Gastroesophageal sphincter (tissue), 3 donors: ENCODE data around the gene AGBL1.

Source experiments
- EP300 ChIP-seq: sonication (generic); formaldehyde crosslinking; IDR thresholded peaks from one replicate; pipeline ENCODE4 v1.6.1; 2017; ENCODE audit warnings: antibody characterized with exemption, mild to moderate bottlenecking
- POLR2A ChIP-seq, 2 donors: fragments of 450-650 bp; IDR thresholded peaks; one replicate each; pipeline ENCODE4 v1.6.1; 2017; ENCODE audit warnings: antibody characterized with exemption in 2 of 2, mild to moderate bottlenecking in 2 of 2, moderate library complexity in 1 of 2
- TF ChIP-seq, protein P1 (sequence below), 4 experiments: fragments of 200-600 bp in 2 of 4; fragments of 450-650 bp in 2 of 4; sonication (generic) in 1 of 4; IDR thresholded peaks; one replicate each; pipeline ENCODE4 v1.5.1; 2017 to 2019; ENCODE audit warnings: antibody characterized with exemption in 4 of 4, mild to moderate bottlenecking in 2 of 4, moderate library complexity in 2 of 4

DNA sequence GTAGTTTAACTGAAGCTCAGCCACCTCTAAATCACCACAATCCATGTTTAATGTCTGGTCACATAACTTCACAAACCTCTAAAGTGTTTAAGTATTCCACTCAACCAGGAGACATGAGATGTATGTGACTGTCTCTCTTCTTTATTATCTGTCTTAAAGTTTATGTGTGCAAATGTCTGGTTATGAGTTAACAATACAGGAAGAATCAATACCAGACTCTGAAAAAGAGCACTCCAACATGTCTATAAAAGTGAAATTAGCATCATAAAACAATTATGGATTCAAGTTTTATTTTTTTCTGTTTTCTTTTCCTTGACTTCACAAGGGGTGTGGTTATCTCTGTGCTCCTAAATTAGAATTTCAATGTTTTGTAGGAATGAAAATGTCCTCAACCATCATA, 44.8 kb upstream of the AGBL1 start:
- no peak for TF ChIP-seq EP300
- TF ChIP-seq, protein P1, sequence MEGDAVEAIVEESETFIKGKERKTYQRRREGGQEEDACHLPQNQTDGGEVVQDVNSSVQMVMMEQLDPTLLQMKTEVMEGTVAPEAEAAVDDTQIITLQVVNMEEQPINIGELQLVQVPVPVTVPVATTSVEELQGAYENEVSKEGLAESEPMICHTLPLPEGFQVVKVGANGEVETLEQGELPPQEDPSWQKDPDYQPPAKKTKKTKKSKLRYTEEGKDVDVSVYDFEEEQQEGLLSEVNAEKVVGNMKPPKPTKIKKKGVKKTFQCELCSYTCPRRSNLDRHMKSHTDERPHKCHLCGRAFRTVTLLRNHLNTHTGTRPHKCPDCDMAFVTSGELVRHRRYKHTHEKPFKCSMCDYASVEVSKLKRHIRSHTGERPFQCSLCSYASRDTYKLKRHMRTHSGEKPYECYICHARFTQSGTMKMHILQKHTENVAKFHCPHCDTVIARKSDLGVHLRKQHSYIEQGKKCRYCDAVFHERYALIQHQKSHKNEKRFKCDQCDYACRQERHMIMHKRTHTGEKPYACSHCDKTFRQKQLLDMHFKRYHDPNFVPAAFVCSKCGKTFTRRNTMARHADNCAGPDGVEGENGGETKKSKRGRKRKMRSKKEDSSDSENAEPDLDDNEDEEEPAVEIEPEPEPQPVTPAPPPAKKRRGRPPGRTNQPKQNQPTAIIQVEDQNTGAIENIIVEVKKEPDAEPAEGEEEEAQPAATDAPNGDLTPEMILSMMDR (IDR thresholded peaks at IDR 0.05): no peak
- no peak for TF ChIP-seq POLR2A (IDR thresholded peaks at IDR 0.05)
